ENCODE data around the gene EGLN3. TPM values are rescaled to one million over a fixed set of nuclear protein-coding genes. Genes with fewer than 3 reads are reported as not detected.

Gene EGLN3
- total and polyA plus RNA-seq, 2 of the 13 experiments (the other 11 are each of a cell fraction or from before 2014, with no cell fraction given), result 0.18 to 27.3 TPM

- Histone ChIP-seq H3K79me2 (ENCODE audit: insufficient read depth, low read length) (no peaks in the 10 kb centered on the region), H3K4me3 (replicated peaks in 1 of 3; ENCODE audit: insufficient read depth in 1 of 3, low read depth in 2 of 3, low read length in 3 of 3) (no peak overlapping the region), H3K9me3 (ENCODE audit: low read length) (peaks cover 3% of the 10 kb centered on the region; the same call in 1 of the 2 replicates), H4K20me1 (ENCODE audit: insufficient read depth, low read length) (no peaks in the 10 kb centered on the region), H3K4me1 (ENCODE audit: insufficient read depth, low read length) (no peaks in the 10 kb centered on the region), H2AFZ (ENCODE audit: low read length) (no peak overlapping the region), H3K27me3 (ENCODE audit: control insufficient read depth in 1 of 2, insufficient read depth in 2 of 2, low read length in 2 of 2) (peaks cover 2 to 19% of the 10 kb centered on the region in 2 experiments; a peak in 3 of 5 replicates), H3K36me3 (replicated peaks in 1 of 2; ENCODE audit: control insufficient read depth in 1 of 2, insufficient read depth in 2 of 2, low read length in 2 of 2) (no peaks in the 10 kb centered on the region), H3K9ac (ENCODE audit: insufficient read depth, low read depth, low read length) (no peak overlapping the region), H3K27ac (ENCODE audit: extremely low read length, insufficient read depth, low read length) (no peak overlapping the region), H3K4me2 (ENCODE audit: low read depth, low read length) (no peak overlapping the region)
- intact Hi-C loops (cut with micrococcal nuclease; ENCODE audit: unreplicated experiment) (no loop called here), in situ Hi-C loops (cut with HindIII; ENCODE audit: extremely low pct_ligation_motif_present, low pct_unique_long_range_greater_than_20kb) (no loop called here)
- POLR2A ChIA-PET, result no interaction called here
- no peak for ATAC-seq
- BruUV-seq (replicated peaks), result no TSS peak
- CTCF ChIA-PET (ENCODE audit: low intra/inter-chr PET ratio, low total read pairs), result no interaction called here
- no peak for TF ChIP-seq REL (CRISPR knock-in tag; conservative IDR thresholded peaks at IDR 0.05)
- TF ChIP-seq ZNF556 (CRISPR knock-in tag; IDR thresholded peaks at IDR 0.05; ENCODE audit: borderline replicate concordance), result no peak
- TF ChIP-seq ZNF737 (CRISPR knock-in tag; IDR thresholded peaks at IDR 0.05; ENCODE audit: borderline replicate concordance), result no peak
- TF ChIP-seq POLR2A (IDR thresholded peaks at IDR 0.05; ENCODE audit: insufficient read depth in 1 of 2, low read depth in 2 of 2, low read length in 2 of 2), result no peak
- no peak for DNase-seq (ENCODE audit: low spot score)
- FAIRE-seq, result no peak
- 44% methylated on average over 6 of the region's 6 CpGs for WGBS (ENCODE audit: low lambda C conversion rate)
Observed at GRCh38 chr14:33966276-33966675, 15.4 kb upstream of the EGLN3 start.

GRCh38 chr14:33964599-33965317 is 13.9 kb upstream of the EGLN3 start:
- FAIRE-seq (no peak), ATAC-seq (peak; percentile 92), DNase-seq (ENCODE audit: low spot score) (no peak)
- Histone ChIP-seq H3K27ac (ENCODE audit: extremely low read length, insufficient read depth, low read length) (no peak overlapping the region), H2AFZ (ENCODE audit: low read length) (no peak overlapping the region), H3K9me3 (ENCODE audit: low read length) (peaks cover 1% of the 10 kb centered on the region; the same call in 1 of the 2 replicates), H3K9ac (ENCODE audit: insufficient read depth, low read depth, low read length) (no peak overlapping the region), H3K4me2 (ENCODE audit: low read depth, low read length) (no peak overlapping the region; the same call in 1 of the 2 replicates), H3K4me1 (ENCODE audit: insufficient read depth, low read length) (no peaks in the 10 kb centered on the region), H3K79me2 (ENCODE audit: insufficient read depth, low read length) (no peaks in the 10 kb centered on the region), H3K4me3 (replicated peaks in 1 of 3; ENCODE audit: insufficient read depth in 1 of 3, low read depth in 2 of 3, low read length in 3 of 3) (no peak overlapping the region), H3K36me3 (replicated peaks in 1 of 2; ENCODE audit: control insufficient read depth in 1 of 2, insufficient read depth in 2 of 2, low read length in 2 of 2) (no peaks in the 10 kb centered on the region), H4K20me1 (ENCODE audit: insufficient read depth, low read length) (no peaks in the 10 kb centered on the region), H3K27me3 (ENCODE audit: control insufficient read depth in 1 of 2, insufficient read depth in 2 of 2, low read length in 2 of 2) (peaks cover 2 to 19% of the 10 kb centered on the region in 2 experiments; a peak in 3 of 5 replicates)
- 29% methylated on average over 6 of the region's 6 CpGs for WGBS (ENCODE audit: low lambda C conversion rate)
- in situ Hi-C loops (cut with HindIII; ENCODE audit: extremely low pct_ligation_motif_present, low pct_unique_long_range_greater_than_20kb) (no loop called here), intact Hi-C loops (cut with micrococcal nuclease; ENCODE audit: unreplicated experiment) (loop anchor here (1.0 kb wide), 1 partner anchor 134 kb away; no protein-coding TSS in a partner anchor)
- BruUV-seq (replicated peaks), result no TSS peak
- ChIA-PET CTCF (ENCODE audit: low intra/inter-chr PET ratio, low total read pairs) (interaction anchor here (1.8 kb wide), 1 partner anchor 134 kb away, joined by 10 read pairs; no protein-coding TSS in a partner anchor), POLR2A (no interaction called here)
- TF ChIP-seq CBX1 (IDR thresholded peaks at IDR 0.05; ENCODE audit: low read depth), result no peak
- 0 out of 2 replicates have a peak, but pooled peaks have one; percentile 35 for TF ChIP-seq KAT8 (CRISPR knock-in tag; IDR thresholded peaks at IDR 0.05)
- TF ChIP-seq BORCS8-MEF2B (CRISPR knock-in tag; IDR thresholded peaks at IDR 0.05), result 0 out of 2 replicates have a peak, but pooled peaks have one; percentile 29
- TF ChIP-seq ZC3H4 (CRISPR knock-in tag; IDR thresholded peaks at IDR 0.05; ENCODE audit: borderline replicate concordance), result no peak
- TF ChIP-seq ZSCAN29 (CRISPR knock-in tag; conservative IDR thresholded peaks at IDR 0.05), result no peak
- no peak for TF ChIP-seq ZNF781 (CRISPR knock-in tag; IDR thresholded peaks at IDR 0.05; ENCODE audit: borderline replicate concordance, not compliant biosample characterization)
- no peak for TF ChIP-seq ZNF557 (CRISPR knock-in tag; IDR thresholded peaks at IDR 0.05)
- no peak for TF ChIP-seq ASH2L (IDR thresholded peaks at IDR 0.05; ENCODE audit: insufficient read length, low read depth, low read length)
- no peak for TF ChIP-seq ZNF747 (CRISPR knock-in tag; IDR thresholded peaks at IDR 0.05; ENCODE audit: borderline replicate concordance)
- peak; percentile 53; the same call in 1 of the 2 replicates for TF ChIP-seq MTERF4 (CRISPR knock-in tag; IDR thresholded peaks at IDR 0.05)
